ENCODE results near the gene FPGS. TPM values are rescaled to one million over a fixed set of nuclear protein-coding genes. Genes with fewer than 3 reads are reported as not detected.

Gene FPGS
- total and polyA plus RNA-seq, 3 donors from 2014 or later: 37.9 to 105 (median 99.3) TPM

DNA sequence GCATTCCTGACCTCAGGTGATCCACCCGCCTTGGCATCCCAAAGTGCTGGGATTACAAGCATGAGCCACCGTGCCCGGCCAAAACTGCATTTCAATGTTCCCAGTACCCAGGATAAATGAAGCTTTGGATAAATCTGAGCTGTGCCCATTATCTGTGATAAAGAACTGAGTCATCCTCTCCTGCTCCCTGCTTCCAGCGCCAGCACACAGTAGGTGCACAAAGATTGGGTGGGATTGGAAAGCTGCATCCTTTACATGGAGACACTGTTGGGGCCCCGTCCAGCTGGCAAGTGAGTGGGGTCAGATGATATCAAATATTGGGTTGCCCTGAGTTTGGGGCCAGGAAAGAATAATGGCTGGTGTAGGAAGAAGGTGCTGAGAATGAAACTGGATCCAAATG, 41.6 kb upstream of the FPGS start:
- TF ChIP-seq POLR2A (IDR thresholded peaks at IDR 0.05): no peak
- TF ChIP-seq, protein P1, sequence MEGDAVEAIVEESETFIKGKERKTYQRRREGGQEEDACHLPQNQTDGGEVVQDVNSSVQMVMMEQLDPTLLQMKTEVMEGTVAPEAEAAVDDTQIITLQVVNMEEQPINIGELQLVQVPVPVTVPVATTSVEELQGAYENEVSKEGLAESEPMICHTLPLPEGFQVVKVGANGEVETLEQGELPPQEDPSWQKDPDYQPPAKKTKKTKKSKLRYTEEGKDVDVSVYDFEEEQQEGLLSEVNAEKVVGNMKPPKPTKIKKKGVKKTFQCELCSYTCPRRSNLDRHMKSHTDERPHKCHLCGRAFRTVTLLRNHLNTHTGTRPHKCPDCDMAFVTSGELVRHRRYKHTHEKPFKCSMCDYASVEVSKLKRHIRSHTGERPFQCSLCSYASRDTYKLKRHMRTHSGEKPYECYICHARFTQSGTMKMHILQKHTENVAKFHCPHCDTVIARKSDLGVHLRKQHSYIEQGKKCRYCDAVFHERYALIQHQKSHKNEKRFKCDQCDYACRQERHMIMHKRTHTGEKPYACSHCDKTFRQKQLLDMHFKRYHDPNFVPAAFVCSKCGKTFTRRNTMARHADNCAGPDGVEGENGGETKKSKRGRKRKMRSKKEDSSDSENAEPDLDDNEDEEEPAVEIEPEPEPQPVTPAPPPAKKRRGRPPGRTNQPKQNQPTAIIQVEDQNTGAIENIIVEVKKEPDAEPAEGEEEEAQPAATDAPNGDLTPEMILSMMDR (IDR thresholded peaks at IDR 0.05): no peak
- Histone ChIP-seq H3K36me3 (ENCODE audit: low read depth, missing control alignments) (no peaks in the 10 kb centered on the region), H3K27me3 (no peaks in the 10 kb centered on the region), H3K4me1 (no peaks in the 10 kb centered on the region), H3K9me3 (no peaks in the 10 kb centered on the region), H3K27ac (no peak overlapping the region), H3K4me3 (no peak overlapping the region)
- 87 to 95% methylated on average over 5 of the region's 5 CpGs for WGBS, 2 donors
- intact Hi-C loops (cut with DNase I; ENCODE audit: low total_unique reads): no loop called here
- DNase-seq: no peak

DNA sequence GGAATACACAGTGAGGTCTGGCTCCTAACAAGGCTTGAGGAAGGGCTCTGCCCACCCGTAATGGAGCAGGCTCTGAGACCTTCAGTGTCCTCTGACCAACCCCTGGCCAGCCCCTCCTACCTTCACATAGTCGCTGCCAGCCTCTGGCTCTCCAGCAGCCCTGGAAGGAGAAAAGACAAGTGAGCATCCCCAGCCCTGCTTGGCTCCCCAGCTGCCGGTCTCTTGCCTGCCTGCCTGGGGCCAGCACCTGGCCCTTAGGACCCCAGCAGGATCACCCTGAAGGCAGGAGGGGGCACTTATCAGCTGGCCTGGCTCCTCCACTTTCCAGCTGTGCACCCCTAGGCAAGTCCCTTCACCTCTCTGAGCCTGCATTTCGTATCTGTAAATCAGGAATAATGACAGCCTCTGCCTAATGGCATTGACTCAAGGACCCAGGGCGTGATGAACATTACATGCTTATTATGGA, 41.2 kb upstream of the FPGS start:
- H3K27me3 ChIP-seq: no peaks in the 10 kb centered on the region
- H3K36me3 ChIP-seq (ENCODE audit: low read depth, missing control alignments): no peaks in the 10 kb centered on the region
- WGBS, 2 donors: 61 to 63% methylated on average over 3 to 5 of the region's 5 CpGs
- no peak overlapping the region for H3K4me3 ChIP-seq
- intact Hi-C loops (cut with DNase I; ENCODE audit: low total_unique reads): no loop called here
- H3K4me1 ChIP-seq: no peaks in the 10 kb centered on the region
- H3K27ac ChIP-seq: no peak overlapping the region
- TF ChIP-seq, protein P1 (IDR thresholded peaks at IDR 0.05): no peak
- no peak for TF ChIP-seq POLR2A (IDR thresholded peaks at IDR 0.05)
- DNase-seq: no peak
- no peaks in the 10 kb centered on the region for H3K9me3 ChIP-seq

DNA sequence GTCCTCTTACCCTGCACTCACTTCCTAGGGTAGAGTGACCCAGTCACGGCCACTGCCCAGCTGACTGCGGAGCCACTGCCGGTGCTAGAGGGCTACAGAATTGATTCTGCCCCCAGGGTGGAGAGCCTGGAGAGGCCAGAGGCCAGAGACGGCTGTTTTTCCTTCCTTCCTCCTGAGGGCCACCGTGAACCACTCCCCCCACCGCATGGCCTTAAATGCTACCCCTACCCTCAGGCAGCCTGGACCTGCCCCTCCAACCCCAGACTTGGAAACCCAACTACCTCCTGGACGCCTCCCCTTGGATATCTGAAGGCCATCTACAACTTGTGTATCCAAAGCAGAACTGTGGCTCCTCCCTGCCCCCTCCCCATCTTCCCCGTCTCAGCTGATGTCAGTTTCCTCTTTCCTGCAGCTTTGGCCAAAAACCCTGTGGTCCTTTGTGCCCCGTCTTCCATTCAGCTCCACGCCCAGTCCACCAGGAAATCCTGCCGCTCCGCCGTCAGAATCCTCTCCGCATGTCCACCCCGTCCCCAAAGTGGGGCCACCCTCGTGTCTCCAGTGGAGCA, 40.5 kb upstream of the FPGS start:
- Histone ChIP-seq H3K27me3 (no peaks in the 10 kb centered on the region), H3K36me3 (ENCODE audit: low read depth, missing control alignments) (no peaks in the 10 kb centered on the region), H3K27ac (no peak overlapping the region), H3K9me3 (no peaks in the 10 kb centered on the region), H3K4me3 (no peak overlapping the region), H3K4me1 (no peaks in the 10 kb centered on the region)
- 65 to 72% methylated on average over 16 of the region's 16 CpGs for WGBS, 2 donors
- TF ChIP-seq POLR2A (IDR thresholded peaks at IDR 0.05): no peak
- TF ChIP-seq, protein P1 (IDR thresholded peaks at IDR 0.05): no peak
- intact Hi-C loops (cut with DNase I; ENCODE audit: low total_unique reads): no loop called here
- no peak for DNase-seq

DNA sequence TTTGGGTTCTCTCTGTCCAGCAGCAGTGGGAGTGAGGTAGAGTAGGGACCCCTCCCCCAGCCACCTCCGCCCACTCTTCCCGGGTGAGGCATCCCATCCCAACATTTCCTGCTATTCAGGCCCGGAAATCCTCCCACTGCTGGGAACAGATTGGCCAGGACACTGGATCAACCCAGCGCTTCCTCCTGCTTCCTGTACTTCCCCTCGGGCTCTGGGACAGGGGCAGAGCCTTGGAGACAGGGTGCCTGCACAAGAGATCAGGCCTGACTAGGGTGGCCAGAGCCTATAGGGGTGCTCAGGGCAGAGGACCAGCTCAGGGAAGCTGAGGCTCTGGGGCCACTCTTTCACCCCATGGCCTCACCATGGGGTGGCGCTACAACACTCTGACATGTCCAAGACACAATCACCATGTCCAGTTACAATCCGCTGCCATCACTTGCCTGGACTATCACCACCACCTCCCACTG, 38.7 kb upstream of the FPGS start:
- no peak overlapping the region for H3K4me3 ChIP-seq
- no peak for TF ChIP-seq POLR2A (IDR thresholded peaks at IDR 0.05)
- TF ChIP-seq, protein P1 (IDR thresholded peaks at IDR 0.05): peak in 2 of 3 experiments; percentile 22 to 38
- no peaks in the 10 kb centered on the region for H3K36me3 ChIP-seq (ENCODE audit: low read depth, missing control alignments)
- intact Hi-C loops (cut with DNase I; ENCODE audit: low total_unique reads): no loop called here
- H3K27me3 ChIP-seq: no peaks in the 10 kb centered on the region
- DNase-seq: peak; percentile 55
- H3K27ac ChIP-seq: no peak overlapping the region
- no peaks in the 10 kb centered on the region for H3K4me1 ChIP-seq
- no peaks in the 10 kb centered on the region for H3K9me3 ChIP-seq
- 62 to 66% methylated on average over 7 of the region's 7 CpGs for WGBS, 2 donors

- no peaks in the 10 kb centered on the region for H3K27me3 ChIP-seq
- WGBS, 2 donors: 76 to 90% methylated on average over 1 of the region's 1 CpG
- no peak overlapping the region for H3K4me3 ChIP-seq
- intact Hi-C loops (cut with DNase I; ENCODE audit: low total_unique reads): no loop called here
- H3K36me3 ChIP-seq (ENCODE audit: low read depth, missing control alignments): no peaks in the 10 kb centered on the region
- DNase-seq: no peak
- no peak overlapping the region for H3K27ac ChIP-seq
- no peaks in the 10 kb centered on the region for H3K9me3 ChIP-seq
- H3K4me1 ChIP-seq: no peaks in the 10 kb centered on the region
- TF ChIP-seq, protein P1 (IDR thresholded peaks at IDR 0.05): no peak
- no peak for TF ChIP-seq POLR2A (IDR thresholded peaks at IDR 0.05)
These were observed 37.3 kb upstream of the FPGS start for GRCh38 chr9:127765418-127765817.

Measured in testis (tissue), 3 donors.